ENCODE results near the gene EXOC2. TPM values are rescaled to one million over a fixed set of nuclear protein-coding genes. Genes with fewer than 3 reads are reported as not detected.

The EXOC2 gene
- total RNA-seq, 1 donor from 2014 or later: 35.3 TPM

DNA sequence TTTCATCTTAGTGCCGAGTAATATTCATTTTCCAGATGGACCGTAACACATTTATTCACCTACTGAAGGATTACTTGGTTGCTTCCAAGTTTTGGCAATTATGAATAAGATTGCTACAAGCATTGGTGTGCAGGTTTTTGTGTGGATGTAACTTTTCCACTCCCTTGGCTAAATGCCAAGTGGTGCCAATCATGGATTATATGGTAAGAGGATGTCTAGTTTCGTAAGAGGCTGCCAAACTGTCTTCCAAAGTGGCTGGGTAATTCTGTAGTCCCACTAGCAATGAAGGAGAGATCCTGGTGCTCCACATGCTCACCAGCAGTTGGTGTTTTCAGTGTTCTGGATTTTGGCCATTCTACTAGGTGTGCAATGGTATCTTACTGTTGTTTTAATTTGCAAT is 184.3 kb downstream of the EXOC2 start:
- no peak for DNase-seq (ENCODE audit: low read depth)
- TF ChIP-seq, protein P1, sequence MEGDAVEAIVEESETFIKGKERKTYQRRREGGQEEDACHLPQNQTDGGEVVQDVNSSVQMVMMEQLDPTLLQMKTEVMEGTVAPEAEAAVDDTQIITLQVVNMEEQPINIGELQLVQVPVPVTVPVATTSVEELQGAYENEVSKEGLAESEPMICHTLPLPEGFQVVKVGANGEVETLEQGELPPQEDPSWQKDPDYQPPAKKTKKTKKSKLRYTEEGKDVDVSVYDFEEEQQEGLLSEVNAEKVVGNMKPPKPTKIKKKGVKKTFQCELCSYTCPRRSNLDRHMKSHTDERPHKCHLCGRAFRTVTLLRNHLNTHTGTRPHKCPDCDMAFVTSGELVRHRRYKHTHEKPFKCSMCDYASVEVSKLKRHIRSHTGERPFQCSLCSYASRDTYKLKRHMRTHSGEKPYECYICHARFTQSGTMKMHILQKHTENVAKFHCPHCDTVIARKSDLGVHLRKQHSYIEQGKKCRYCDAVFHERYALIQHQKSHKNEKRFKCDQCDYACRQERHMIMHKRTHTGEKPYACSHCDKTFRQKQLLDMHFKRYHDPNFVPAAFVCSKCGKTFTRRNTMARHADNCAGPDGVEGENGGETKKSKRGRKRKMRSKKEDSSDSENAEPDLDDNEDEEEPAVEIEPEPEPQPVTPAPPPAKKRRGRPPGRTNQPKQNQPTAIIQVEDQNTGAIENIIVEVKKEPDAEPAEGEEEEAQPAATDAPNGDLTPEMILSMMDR (IDR thresholded peaks at IDR 0.05; ENCODE audit: insufficient read depth, low read length, poor library complexity, severe bottlenecking): no peak
- no peaks in the 10 kb centered on the region for H3K36me3 ChIP-seq (ENCODE audit: control insufficient read depth, insufficient read depth, low read length)

DNA sequence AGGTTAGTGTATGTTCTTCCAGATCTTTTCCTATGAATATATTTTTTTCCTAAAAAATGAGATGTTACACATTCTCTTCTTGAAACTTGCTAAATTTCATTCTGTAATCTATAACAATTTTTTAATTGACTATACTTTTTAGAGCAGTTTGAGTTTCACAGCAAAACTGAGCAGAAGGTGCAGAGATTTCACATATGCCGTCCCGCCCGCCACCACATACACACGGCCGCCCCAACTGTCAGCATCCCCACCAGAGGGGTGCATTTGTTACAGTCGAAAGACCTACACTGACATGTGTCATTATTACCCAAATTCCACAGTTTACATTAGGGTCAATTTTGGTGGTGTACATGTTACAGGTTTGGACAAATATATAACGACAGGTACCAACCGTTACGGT is 184.9 kb downstream of the EXOC2 start:
- no peak overlapping the region for H3K4me3 ChIP-seq (ENCODE audit: low read depth, low read length)
- TF ChIP-seq, protein P1 (IDR thresholded peaks at IDR 0.05; ENCODE audit: insufficient read depth, low read length, poor library complexity, severe bottlenecking): no peak
- DNase-seq (ENCODE audit: low read depth): no peak

More for the DNA sequence above, 184.3 kb downstream of the EXOC2 start:
- Histone ChIP-seq H3K4me3 (ENCODE audit: low read depth, low read length) (no peak overlapping the region), H3K27me3 (ENCODE audit: control insufficient read depth, insufficient read depth, low read length) (no peaks in the 10 kb centered on the region)

DNA sequence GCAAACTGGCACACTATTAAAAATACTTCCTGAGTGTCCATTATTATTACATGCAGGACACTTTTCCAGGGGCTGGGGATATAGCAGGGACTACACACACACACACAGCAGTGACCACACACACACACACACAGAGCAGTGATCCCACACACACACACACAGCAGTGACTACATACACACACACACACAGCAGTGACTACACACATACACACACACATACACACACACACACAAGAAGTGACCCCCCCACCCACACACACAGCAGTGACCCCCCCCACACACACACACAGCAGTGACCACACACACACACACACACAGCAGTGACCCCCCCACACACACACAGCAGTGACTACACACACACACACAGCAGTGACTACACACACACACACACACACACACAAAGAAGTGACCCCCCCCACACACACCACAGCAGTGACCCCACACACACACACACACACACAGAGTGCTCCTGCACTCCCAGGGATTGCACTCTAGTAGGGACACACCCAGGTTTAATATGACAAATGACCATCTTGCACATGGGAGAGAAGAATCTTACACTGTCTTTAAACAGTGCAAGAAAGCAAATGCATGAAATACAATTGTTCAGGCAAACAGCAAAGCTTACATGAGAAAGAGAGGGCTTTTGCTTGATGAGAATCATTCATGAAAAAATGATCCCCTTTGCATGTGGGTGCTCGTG is 185.9 kb downstream of the EXOC2 start:
- Histone ChIP-seq H3K27me3 (ENCODE audit: control insufficient read depth, insufficient read depth, low read length) (no peaks in the 10 kb centered on the region), H3K4me3 (ENCODE audit: low read depth, low read length) (no peak overlapping the region), H3K36me3 (ENCODE audit: control insufficient read depth, insufficient read depth, low read length) (no peaks in the 10 kb centered on the region)
- TF ChIP-seq, protein P1 (IDR thresholded peaks at IDR 0.05; ENCODE audit: insufficient read depth, low read length, poor library complexity, severe bottlenecking): no peak
- no peak for DNase-seq (ENCODE audit: low read depth)

More for the DNA sequence above, 184.9 kb downstream of the EXOC2 start:
- Histone ChIP-seq H3K27me3 (ENCODE audit: control insufficient read depth, insufficient read depth, low read length) (no peaks in the 10 kb centered on the region), H3K36me3 (ENCODE audit: control insufficient read depth, insufficient read depth, low read length) (no peaks in the 10 kb centered on the region)

DNA sequence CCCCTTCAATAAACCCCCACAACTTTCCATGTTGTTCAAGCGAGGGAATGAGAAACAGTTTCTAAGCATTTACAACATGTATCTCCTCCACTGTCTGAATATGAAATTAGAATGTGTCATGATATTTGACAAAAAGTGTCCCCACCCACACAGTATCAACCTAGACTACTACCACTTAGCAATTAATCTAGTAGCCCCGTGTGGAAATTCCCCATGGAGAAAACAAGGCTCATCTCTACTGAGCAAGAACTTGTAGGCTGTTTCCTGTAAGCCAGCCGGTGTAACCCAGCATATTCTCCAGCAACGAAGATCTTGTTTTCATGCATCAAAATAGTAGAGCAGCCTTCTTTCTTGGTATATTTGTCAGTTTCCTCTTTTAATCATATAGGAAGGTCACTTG is 186.4 kb downstream of the EXOC2 start:
- TF ChIP-seq, protein P1 (IDR thresholded peaks at IDR 0.05; ENCODE audit: insufficient read depth, low read length, poor library complexity, severe bottlenecking): no peak
- Histone ChIP-seq H3K4me3 (ENCODE audit: low read depth, low read length) (no peak overlapping the region), H3K36me3 (ENCODE audit: control insufficient read depth, insufficient read depth, low read length) (no peaks in the 10 kb centered on the region), H3K27me3 (ENCODE audit: control insufficient read depth, insufficient read depth, low read length) (no peaks in the 10 kb centered on the region)
- no peak for DNase-seq (ENCODE audit: low read depth)

DNA sequence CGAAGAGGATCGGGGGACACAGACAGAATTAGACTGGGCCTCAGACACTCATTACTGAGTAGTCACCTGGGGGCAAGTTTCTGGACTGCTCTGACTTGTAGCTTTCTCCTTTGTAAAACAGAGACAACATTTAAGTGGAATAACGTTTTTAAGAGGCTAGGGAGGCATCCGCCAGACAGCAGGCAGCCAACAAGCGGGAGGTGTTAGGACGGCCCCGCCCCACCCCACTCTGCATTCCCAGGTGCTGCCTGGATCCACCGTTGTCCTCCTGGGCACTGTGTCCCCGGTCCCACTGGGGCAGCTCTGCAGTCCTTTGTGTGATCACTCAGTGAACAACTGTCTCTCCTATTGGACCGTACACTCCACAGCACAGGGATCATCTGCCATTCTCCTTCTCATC is 187.6 kb downstream of the EXOC2 start:
- no peaks in the 10 kb centered on the region for H3K27me3 ChIP-seq (ENCODE audit: control insufficient read depth, insufficient read depth, low read length)
- no peaks in the 10 kb centered on the region for H3K36me3 ChIP-seq (ENCODE audit: control insufficient read depth, insufficient read depth, low read length)
- no peak overlapping the region for H3K4me3 ChIP-seq (ENCODE audit: low read depth, low read length)
- no peak for DNase-seq (ENCODE audit: low read depth)
- TF ChIP-seq, protein P1 (IDR thresholded peaks at IDR 0.05; ENCODE audit: insufficient read depth, low read length, poor library complexity, severe bottlenecking): no peak

DNA sequence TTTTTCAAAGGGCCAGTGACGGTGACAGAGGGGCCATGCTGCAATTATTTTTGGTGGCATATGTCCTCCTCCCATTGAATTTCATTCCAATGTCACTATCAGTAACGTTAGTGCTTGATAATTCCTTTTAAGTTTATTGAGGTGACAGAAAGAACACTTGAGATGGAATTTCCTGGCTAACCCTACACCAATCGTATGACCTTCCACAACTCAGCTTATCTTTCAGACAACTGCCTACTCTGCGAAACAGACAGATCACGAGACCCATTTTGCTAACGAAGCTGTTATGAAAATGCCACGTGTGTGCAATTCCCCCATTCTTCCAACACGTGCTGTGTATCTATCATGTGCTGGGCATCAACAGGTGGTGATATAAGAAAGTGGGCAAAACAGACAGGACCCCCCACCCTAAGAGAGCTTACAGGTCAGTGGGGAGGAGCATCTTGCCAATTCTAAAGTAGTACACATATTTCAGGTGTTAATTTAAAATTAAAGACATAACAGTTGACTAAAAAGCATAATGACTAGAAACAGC is 188.4 kb downstream of the EXOC2 start:
- TF ChIP-seq, protein P1 (IDR thresholded peaks at IDR 0.05; ENCODE audit: insufficient read depth, low read length, poor library complexity, severe bottlenecking): no peak
- no peak for DNase-seq (ENCODE audit: low read depth)
- H3K36me3 ChIP-seq (ENCODE audit: control insufficient read depth, insufficient read depth, low read length): no peaks in the 10 kb centered on the region

More for the DNA sequence above, 188.4 kb downstream of the EXOC2 start:
- H3K27me3 ChIP-seq (ENCODE audit: control insufficient read depth, insufficient read depth, low read length): no peaks in the 10 kb centered on the region
- H3K4me3 ChIP-seq (ENCODE audit: low read depth, low read length): no peak overlapping the region

All from kidney epithelial cell (primary cell).